DMS53 (cell line): ENCODE measurements around the gene CXADR.
A peak's percentile ranks its signal among the peaks of the same experiment; 100 is the strongest.

Experiments
- DNase-seq: peaks from one replicate; lab custom pipeline; 2025; lab: John Stamatoyannopoulos, UW

Gene CXADR

DNA sequence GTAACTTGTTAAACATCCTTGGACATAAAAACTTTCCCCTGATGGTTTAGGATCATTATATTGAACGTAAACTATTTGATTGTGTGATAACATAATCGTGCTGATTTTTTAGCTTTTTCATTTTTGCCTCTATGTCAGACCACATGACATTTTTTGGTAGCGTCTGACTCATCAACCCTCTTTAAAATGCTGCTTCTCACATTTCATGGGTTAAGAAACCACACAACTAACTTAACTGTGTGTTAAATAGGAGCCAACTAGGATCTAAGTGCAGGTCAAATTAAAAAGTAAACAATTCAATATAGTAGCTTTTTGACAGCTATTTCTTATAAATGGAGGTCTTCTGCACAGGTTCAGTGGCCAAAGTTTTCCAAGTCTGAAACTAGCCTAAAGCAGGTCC is 90.0 kb downstream of the CXADR start:
- DNase-seq = no peak

DNA sequence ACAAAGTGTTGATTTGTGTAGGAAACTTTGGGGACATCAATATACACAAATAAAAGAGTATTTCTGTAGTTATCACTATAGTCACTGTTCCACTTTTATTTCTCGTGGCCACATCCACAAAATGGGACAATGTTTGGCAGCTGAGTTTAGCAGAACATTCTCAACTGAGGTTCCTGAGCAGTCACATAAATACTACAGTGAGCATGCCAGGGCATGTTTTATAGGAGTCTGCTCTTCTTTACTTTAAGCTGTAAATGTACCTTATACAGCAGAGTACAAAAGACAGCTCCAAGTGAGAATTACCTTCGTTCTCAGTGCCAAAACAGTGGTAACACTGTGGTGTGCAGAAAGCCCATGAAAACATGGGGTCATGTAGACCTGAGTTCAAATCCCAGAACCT is 94.8 kb downstream of the CXADR start:
- DNase-seq = no peak

GRCh38 chr21:17609681-17610080 is 96.8 kb downstream of the CXADR start:
- DNase-seq = no peak

DNA sequence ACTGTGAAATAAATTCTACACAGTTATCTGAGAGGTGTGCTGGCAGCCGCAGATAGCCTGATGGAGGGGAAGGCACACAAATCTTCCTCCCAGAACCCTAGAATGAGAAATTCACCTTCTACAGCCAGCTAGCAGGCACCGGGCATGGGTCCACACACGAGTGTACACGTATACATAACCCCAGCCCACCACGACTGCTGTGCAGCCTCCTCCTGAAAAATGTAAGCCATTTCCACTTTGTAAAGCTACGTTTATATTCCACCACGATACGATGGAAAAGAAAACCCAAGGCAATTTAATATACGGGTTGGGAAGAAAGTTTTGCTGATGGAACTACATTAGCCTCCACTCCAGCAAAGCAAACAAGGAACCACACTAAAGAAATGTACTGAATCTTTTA is 98.1 kb downstream of the CXADR start:
- DNase-seq = peak; percentile 21

DNA sequence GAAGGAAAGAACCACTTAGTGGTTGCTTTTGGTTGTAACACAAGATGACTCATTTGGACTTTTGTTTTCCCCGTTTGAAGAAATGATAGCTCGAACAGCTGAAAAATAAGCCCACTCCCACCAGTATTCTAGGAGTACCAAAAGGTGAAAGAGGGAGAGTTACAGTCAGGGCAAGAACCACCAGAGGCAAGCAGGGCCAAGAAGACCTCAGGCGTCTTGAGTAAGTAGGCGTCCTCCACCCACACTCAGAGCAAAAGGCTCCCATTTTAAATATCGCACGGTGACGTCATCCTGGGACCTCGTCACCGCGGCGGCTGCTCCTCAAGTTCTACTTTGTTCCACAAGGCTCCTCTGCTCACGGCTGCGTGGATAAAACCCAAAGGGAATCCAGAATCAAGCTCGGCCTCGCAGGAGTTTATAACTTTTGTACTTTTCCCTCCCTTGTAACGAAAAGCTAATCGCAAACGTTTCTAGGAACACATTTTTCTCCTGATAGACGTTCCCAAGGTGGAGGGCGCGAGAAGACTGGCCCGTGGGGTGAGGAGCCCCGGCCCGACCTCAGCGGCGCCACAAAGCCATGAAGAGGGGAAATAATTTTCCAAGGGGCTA is 98.7 kb downstream of the CXADR start:
- DNase-seq = peak; percentile 80

GRCh38 chr21:17612023-17612564 is 99.3 kb downstream of the CXADR start:
- DNase-seq = peak; percentile 61

DNA sequence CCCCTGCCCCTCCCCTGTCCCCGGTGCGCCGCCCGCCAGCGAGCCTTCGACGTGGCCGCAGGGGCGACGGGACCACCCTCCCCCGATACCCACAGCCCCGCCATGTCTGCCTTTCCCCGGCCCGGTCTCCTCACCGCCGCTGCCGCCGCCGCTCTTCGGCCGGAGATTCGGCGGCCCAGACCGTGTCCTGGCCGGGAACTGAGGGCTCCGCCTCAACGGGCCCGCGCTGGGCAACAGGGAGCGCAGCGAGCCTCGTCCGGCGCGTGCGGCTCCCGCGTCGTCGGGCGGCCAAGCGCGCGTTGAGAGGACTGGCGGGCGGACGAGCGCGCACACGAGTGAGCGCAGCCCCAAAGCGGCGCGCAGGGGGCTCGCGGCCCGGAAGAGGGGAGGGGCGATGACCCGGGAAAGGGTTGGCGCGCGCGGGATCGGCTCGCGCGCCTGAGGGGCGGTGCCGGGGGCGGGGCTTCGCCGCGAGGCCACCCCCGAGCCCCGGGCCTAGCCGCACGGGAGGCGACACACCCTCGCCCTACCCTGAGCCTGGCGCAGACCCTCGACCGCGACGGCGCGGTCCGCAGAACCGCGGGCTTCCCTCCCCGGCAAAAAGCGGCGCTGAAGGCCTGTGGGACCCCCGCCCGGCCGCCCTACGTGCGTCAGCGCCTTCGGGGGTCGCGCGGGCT is 99.9 kb downstream of the CXADR start, which contains the start of gene BTG3:
Gene BTG3, minus strand, starts transcription at position 337 of the 677 bp plus-strand sequence. CDS start 3,757 bp downstream, outside the sequence.
- peak; percentile 90 for DNase-seq

DNA sequence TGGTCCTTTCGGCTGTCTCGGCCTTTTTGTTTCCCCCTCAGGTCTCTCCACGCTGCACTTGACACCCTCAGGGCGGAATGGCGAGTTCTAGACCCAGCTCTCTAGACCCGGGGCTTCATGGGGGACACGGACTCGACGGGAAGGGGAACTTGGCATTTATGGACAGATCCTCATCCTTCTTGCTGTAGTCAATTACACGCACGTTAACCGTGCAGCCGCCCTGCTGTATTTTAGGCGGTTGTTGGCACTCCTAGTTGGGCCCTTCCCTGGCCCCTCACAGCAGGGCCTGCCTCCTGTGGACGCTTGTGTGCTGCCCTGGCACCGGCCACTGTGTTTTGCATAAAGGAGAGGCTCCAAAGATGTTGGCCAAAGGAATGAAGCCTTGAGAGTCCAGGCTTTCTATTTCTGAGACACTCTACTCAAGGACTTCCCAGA is 100.4 kb downstream of the CXADR start:
- peak; percentile 55 for DNase-seq

GRCh38 chr21:17616831-17617230 is 104.0 kb downstream of the CXADR start:
- no peak for DNase-seq

DNA sequence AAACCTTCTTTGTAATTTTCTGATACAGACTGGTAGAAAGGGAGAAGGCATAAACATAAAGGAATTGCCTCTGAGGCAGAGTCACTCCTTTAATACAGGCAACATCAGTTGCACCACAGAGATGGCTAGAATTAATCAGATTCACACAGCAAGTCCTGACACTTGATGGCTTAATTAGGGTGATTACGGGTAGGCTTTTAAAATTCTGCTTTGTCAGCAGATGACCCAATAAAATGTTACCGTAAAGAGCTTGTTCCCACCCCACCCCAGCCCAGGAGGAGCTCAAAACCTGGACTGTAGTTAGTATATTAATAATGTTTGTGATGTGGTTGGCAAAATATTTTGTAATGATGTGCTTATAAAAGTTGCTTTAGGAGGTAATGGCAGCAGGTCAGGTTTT is 109.2 kb downstream of the CXADR start:
- no peak for DNase-seq

- DNase-seq = no peak
These were observed 118.4 kb downstream of the CXADR start for GRCh38 chr21:17631195-17631594.

- no peak for DNase-seq
These were observed 123.9 kb downstream of the CXADR start for GRCh38 chr21:17636711-17637110.

- no peak for DNase-seq
These were observed 128.0 kb downstream of the CXADR start for GRCh38 chr21:17640821-17641220.
